ENCODE measurements around the gene RAD18. TPM values are rescaled to one million over a fixed set of nuclear protein-coding genes. Genes with fewer than 3 reads are reported as not detected.

Gene RAD18
- polyA plus RNA-seq, 1 donor from 2014 or later = 4.7 TPM

DNA sequence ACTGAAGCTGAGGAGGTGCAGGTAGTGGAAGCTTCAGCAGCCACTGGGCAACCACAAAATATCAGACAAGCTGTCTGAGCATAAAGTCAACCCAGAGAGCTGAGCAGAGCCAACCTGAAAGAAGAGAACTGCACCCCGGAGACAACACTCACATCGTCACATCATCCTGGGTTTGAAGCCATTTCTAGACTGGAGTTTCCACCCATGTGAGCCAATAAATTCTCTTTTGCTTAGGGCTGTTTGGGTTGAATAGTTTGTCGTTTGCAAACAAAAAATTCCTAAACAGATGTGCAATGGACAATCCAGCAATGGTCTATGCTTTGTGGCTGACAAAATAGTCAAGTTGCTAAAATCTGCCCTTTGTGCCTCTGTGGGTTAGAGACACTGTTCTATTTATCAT is 15.3 kb upstream of the RAD18 start:
- no peaks in the 10 kb centered on the region for H3K9me2 ChIP-seq (ENCODE audit: insufficient read depth, low read length)
- H3F3A ChIP-seq (ENCODE audit: insufficient read depth, low read length, poor library complexity, severe bottlenecking) = no peaks in the 10 kb centered on the region
- H3K4me2 ChIP-seq (ENCODE audit: low read length) = no peak overlapping the region
- H3K9ac ChIP-seq (ENCODE audit: low read length) = no peak overlapping the region
- no peaks in the 10 kb centered on the region for H3K36me3 ChIP-seq (ENCODE audit: insufficient read depth, low read length)
- H4K20me1 ChIP-seq (ENCODE audit: insufficient read depth) = no peaks in the 10 kb centered on the region
- H3K4me3 ChIP-seq (ENCODE audit: low read length) = no peak overlapping the region
- no peak overlapping the region for H2AFZ ChIP-seq (ENCODE audit: low read depth, low read length)
- no peaks in the 10 kb centered on the region for H3K27me3 ChIP-seq (ENCODE audit: insufficient read depth, low read depth, low read length)
- no peaks in the 10 kb centered on the region for H3K9me3 ChIP-seq (ENCODE audit: low read length)
- TF ChIP-seq SMC3 (conservative IDR thresholded peaks at IDR 0.05; ENCODE audit: poor library complexity) (no peak), TAF1 (IDR thresholded peaks at IDR 0.05; ENCODE audit: low read depth) (no peak), MXI1 (conservative IDR thresholded peaks at IDR 0.05; ENCODE audit: poor library complexity, severe bottlenecking) (no peak)
- H3K79me2 ChIP-seq (replicated peaks; ENCODE audit: insufficient read depth, low read length) = no peaks in the 10 kb centered on the region
- H3K27ac ChIP-seq (ENCODE audit: low read length) = no peak overlapping the region

DNA sequence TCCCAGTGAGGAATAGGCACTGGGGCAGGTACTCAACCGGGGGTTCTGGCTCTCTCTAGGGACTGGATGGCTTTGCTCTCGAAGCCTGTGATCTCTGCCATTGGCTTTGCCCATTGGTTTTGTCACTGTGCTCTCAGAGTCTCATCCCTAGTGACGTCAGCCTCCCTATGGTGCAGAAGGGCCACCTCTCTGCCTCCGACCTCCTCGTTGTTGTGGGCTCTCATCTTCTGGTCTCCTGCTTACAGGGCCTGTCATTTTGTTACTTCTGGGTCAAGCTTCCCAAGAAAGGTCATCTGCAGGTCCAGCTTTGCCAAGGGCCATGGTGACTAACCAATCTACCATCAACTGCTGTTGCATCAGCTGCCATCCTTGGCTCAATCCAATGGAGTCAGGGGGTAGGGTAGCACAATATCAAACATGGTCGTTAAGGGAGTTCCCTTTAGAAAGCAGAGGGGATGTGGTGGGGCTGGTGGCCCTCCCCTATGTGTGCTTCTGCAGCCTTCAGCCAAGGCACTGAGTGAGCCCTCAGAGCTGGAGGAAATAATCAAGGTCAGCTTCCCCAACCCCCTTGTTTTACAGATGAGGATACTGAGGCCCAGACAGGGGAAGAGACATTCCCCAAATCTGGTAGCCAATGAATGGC is 13.4 kb upstream of the RAD18 start:
- Histone ChIP-seq H3K79me2 (replicated peaks; ENCODE audit: insufficient read depth, low read length) (no peaks in the 10 kb centered on the region), H3F3A (ENCODE audit: insufficient read depth, low read length, poor library complexity, severe bottlenecking) (no peaks in the 10 kb centered on the region), H3K27me3 (ENCODE audit: insufficient read depth, low read depth, low read length) (no peaks in the 10 kb centered on the region), H2AFZ (ENCODE audit: low read depth, low read length) (no peak overlapping the region), H3K4me3 (ENCODE audit: low read length) (no peak overlapping the region), H3K9me2 (ENCODE audit: insufficient read depth, low read length) (no peaks in the 10 kb centered on the region), H3K36me3 (ENCODE audit: insufficient read depth, low read length) (no peaks in the 10 kb centered on the region), H3K4me2 (ENCODE audit: low read length) (no peak overlapping the region), H3K27ac (ENCODE audit: low read length) (no peak overlapping the region), H3K9ac (ENCODE audit: low read length) (no peak overlapping the region), H3K9me3 (ENCODE audit: low read length) (no peaks in the 10 kb centered on the region), H4K20me1 (ENCODE audit: insufficient read depth) (no peaks in the 10 kb centered on the region)
- TF ChIP-seq EP300 (conservative IDR thresholded peaks at IDR 0.05; ENCODE audit: poor library complexity, severe bottlenecking) (no peak), RAD21 (conservative IDR thresholded peaks at IDR 0.05) (no peak), POLR2AphosphoS5 (IDR thresholded peaks at IDR 0.05) (no peak), EZH2 (IDR thresholded peaks at IDR 0.05; ENCODE audit: borderline replicate concordance, insufficient read depth, low read length, poor library complexity, severe bottlenecking) (no peak), TAF1 (IDR thresholded peaks at IDR 0.05; ENCODE audit: low read depth) (no peak)
- TF ChIP-seq, protein P1, sequence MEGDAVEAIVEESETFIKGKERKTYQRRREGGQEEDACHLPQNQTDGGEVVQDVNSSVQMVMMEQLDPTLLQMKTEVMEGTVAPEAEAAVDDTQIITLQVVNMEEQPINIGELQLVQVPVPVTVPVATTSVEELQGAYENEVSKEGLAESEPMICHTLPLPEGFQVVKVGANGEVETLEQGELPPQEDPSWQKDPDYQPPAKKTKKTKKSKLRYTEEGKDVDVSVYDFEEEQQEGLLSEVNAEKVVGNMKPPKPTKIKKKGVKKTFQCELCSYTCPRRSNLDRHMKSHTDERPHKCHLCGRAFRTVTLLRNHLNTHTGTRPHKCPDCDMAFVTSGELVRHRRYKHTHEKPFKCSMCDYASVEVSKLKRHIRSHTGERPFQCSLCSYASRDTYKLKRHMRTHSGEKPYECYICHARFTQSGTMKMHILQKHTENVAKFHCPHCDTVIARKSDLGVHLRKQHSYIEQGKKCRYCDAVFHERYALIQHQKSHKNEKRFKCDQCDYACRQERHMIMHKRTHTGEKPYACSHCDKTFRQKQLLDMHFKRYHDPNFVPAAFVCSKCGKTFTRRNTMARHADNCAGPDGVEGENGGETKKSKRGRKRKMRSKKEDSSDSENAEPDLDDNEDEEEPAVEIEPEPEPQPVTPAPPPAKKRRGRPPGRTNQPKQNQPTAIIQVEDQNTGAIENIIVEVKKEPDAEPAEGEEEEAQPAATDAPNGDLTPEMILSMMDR (IDR thresholded peaks at IDR 0.05; ENCODE audit: poor library complexity, severe bottlenecking) = no peak

DNA sequence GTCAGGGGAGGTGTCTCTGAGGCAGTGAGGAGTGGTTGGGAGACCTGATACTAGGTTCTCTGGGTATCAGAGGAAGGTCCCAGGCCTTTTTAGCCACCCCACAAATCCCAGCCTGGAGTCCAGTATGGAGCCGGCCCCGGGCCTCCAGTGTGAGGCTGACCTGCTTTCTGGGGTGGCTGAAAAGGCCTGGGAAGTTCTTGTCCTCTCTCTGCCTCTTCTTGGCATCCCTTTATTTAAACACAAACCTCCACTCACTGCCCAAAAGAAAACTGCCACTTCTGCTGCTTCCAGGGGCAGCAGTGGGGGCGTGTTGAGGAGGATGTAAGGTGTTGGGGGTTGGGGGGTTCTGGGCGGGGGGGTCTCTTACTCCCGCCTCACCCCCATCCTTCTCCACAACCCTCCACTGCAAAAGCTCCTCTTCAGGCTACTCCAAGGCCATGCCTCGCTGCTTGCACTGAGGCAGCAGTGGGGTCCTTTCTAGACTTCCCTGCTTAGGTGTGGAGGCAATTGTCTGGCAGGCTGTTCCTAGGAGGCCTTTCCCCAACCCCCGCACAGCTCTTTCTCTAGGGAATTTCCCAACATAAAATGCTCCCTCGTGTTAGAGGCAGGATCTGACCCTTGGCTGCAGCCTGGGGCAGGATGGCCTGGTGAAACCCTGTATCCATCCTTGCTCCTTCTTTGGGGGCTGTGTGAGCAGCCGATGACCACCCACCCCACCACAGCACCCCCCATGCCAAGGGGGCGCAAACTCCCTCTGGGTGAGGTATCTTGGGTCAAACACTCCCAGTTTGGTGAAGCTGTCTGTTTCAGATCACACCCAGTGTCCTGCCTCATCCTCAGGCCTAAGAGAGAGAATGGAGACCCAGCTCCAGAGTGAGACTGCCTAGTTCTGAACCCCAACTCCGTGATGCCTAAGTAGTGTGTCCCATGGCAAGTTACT is 12.1 kb upstream of the RAD18 start:
- Histone ChIP-seq H2AFZ (ENCODE audit: low read depth, low read length) (no peak overlapping the region), H3K9ac (ENCODE audit: low read length) (no peak overlapping the region), H3K27me3 (ENCODE audit: insufficient read depth, low read depth, low read length) (no peaks in the 10 kb centered on the region), H3K4me2 (ENCODE audit: low read length) (no peak overlapping the region), H3K79me2 (replicated peaks; ENCODE audit: insufficient read depth, low read length) (no peaks in the 10 kb centered on the region), H3K9me2 (ENCODE audit: insufficient read depth, low read length) (no peaks in the 10 kb centered on the region), H3K9me3 (ENCODE audit: low read length) (no peaks in the 10 kb centered on the region), H3K4me3 (ENCODE audit: low read length) (no peak overlapping the region), H3K27ac (ENCODE audit: low read length) (no peak overlapping the region), H4K20me1 (ENCODE audit: insufficient read depth) (no peaks in the 10 kb centered on the region), H3K36me3 (ENCODE audit: insufficient read depth, low read length) (no peaks in the 10 kb centered on the region), H3F3A (ENCODE audit: insufficient read depth, low read length, poor library complexity, severe bottlenecking) (no peaks in the 10 kb centered on the region)
- TF ChIP-seq EZH2 (IDR thresholded peaks at IDR 0.05; ENCODE audit: borderline replicate concordance, insufficient read depth, low read length, poor library complexity, severe bottlenecking) (no peak), EP300 (conservative IDR thresholded peaks at IDR 0.05; ENCODE audit: poor library complexity, severe bottlenecking) (no peak), SMC3 (conservative IDR thresholded peaks at IDR 0.05; ENCODE audit: poor library complexity) (no peak), POLR2AphosphoS5 (IDR thresholded peaks at IDR 0.05) (no peak), MXI1 (conservative IDR thresholded peaks at IDR 0.05; ENCODE audit: poor library complexity, severe bottlenecking) (no peak), RAD21 (conservative IDR thresholded peaks at IDR 0.05) (no peak), TAF1 (IDR thresholded peaks at IDR 0.05; ENCODE audit: low read depth) (no peak)
- TF ChIP-seq, protein P2, sequence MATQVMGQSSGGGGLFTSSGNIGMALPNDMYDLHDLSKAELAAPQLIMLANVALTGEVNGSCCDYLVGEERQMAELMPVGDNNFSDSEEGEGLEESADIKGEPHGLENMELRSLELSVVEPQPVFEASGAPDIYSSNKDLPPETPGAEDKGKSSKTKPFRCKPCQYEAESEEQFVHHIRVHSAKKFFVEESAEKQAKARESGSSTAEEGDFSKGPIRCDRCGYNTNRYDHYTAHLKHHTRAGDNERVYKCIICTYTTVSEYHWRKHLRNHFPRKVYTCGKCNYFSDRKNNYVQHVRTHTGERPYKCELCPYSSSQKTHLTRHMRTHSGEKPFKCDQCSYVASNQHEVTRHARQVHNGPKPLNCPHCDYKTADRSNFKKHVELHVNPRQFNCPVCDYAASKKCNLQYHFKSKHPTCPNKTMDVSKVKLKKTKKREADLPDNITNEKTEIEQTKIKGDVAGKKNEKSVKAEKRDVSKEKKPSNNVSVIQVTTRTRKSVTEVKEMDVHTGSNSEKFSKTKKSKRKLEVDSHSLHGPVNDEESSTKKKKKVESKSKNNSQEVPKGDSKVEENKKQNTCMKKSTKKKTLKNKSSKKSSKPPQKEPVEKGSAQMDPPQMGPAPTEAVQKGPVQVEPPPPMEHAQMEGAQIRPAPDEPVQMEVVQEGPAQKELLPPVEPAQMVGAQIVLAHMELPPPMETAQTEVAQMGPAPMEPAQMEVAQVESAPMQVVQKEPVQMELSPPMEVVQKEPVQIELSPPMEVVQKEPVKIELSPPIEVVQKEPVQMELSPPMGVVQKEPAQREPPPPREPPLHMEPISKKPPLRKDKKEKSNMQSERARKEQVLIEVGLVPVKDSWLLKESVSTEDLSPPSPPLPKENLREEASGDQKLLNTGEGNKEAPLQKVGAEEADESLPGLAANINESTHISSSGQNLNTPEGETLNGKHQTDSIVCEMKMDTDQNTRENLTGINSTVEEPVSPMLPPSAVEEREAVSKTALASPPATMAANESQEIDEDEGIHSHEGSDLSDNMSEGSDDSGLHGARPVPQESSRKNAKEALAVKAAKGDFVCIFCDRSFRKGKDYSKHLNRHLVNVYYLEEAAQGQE (IDR thresholded peaks at IDR 0.05; ENCODE audit: borderline replicate concordance) = no peak
- TF ChIP-seq, protein P1 (IDR thresholded peaks at IDR 0.05; ENCODE audit: poor library complexity, severe bottlenecking) = no peak
